GM12878 (cell line): Measurements from ENCODE around the gene FERMT3. TPM values are rescaled to one million over a fixed set of nuclear protein-coding genes. Genes with fewer than 3 reads are reported as not detected.

Experiments used
- ATF7 ChIP-seq: fragments of 450-650 bp; IDR thresholded peaks from 2 replicates; pipeline ENCODE4 v1.6.1; 2016; ENCODE audit warnings: low read depth, mild to moderate bottlenecking
- BACH1 ChIP-seq: fragments of 450-650 bp; IDR thresholded peaks from 2 replicates; pipeline ENCODE4 v1.6.1; 2017; ENCODE audit warnings: mild to moderate bottlenecking, borderline replicate concordance
- BCLAF1 ChIP-seq: fragments of 450-650 bp; IDR thresholded peaks from 2 replicates; pipeline ENCODE4 v1.6.1; 2017; ENCODE audit warnings: antibody characterized with exemption, mild to moderate bottlenecking, moderate library complexity
- EP300 ChIP-seq, 2 experiments: fragments of 150-350 bp in 1 of 2; IDR thresholded peaks; 2 replicates each; pipeline ENCODE4 v1.6.1; 2011 to 2012; ENCODE audit warnings: low read depth in 2 of 2, low read length in 2 of 2, borderline replicate concordance in 1 of 2, improper control_type of control experiment in 1 of 2, inconsistent platforms in 1 of 2; ENCODE audit not compliant: control insufficient read depth in 1 of 2
- HDAC2 ChIP-seq: fragments of 200-600 bp; sonication (generic); IDR thresholded peaks from 2 replicates; pipeline ENCODE4 v1.6.1; 2017
- IKZF1 ChIP-seq: fragments of 450-650 bp; conservative IDR thresholded peaks from 2 replicates; pipeline ENCODE4 v1.6.1; 2017; ENCODE audit warnings: antibody characterized with exemption, mild to moderate bottlenecking
- KAT2A ChIP-seq: conservative IDR thresholded peaks from 2 replicates; pipeline ENCODE4 v1.6.1; 2011; ENCODE audit warnings: low read depth, low read length; ENCODE audit not compliant: control insufficient read depth
- NFYB ChIP-seq: IDR thresholded peaks from 2 replicates; pipeline ENCODE4 v1.6.1; 2011; ENCODE audit warnings: low read depth, mild to moderate bottlenecking, low read length, improper control_type of control experiment, moderate library complexity; ENCODE audit not compliant: insufficient read depth
- NKRF ChIP-seq: fragments of 450-650 bp; conservative IDR thresholded peaks from 2 replicates; pipeline ENCODE4 v1.6.1; 2017; ENCODE audit warnings: mild to moderate bottlenecking, moderate library complexity
- PBX3 ChIP-seq: IDR thresholded peaks from 2 replicates; pipeline ENCODE4 v1.6.1; 2011; ENCODE audit warnings: mild to moderate bottlenecking, low read depth, low read length, moderate library complexity; ENCODE audit not compliant: insufficient replicate concordance
- PKNOX1 ChIP-seq: fragments of 450-650 bp; IDR thresholded peaks from 2 replicates; pipeline ENCODE4 v1.6.1; 2016; ENCODE audit warnings: mild to moderate bottlenecking
- POLR2A ChIP-seq: IDR thresholded peaks from 2 replicates; pipeline ENCODE4 v1.6.1; 2011; ENCODE audit warnings: low read depth, mild to moderate bottlenecking, low read length
- SIX5 ChIP-seq: IDR thresholded peaks from 2 replicates; pipeline ENCODE4 v1.6.1; 2011; ENCODE audit warnings: mild to moderate bottlenecking, low read depth, low read length, moderate library complexity; ENCODE audit not compliant: severe bottlenecking
- SMARCA5 ChIP-seq: fragments of 450-650 bp; IDR thresholded peaks from 2 replicates; pipeline ENCODE4 v1.6.1; 2017; ENCODE audit warnings: mild to moderate bottlenecking
- SUPT20H ChIP-seq: IDR thresholded peaks from 2 replicates; pipeline ENCODE4 v1.6.1; 2011; ENCODE audit warnings: low read depth, mild to moderate bottlenecking, low read length, moderate library complexity, borderline replicate concordance; ENCODE audit not compliant: control insufficient read depth
- TCF12 ChIP-seq: IDR thresholded peaks from 2 replicates; pipeline ENCODE4 v1.6.1; 2011; ENCODE audit warnings: low read depth, mild to moderate bottlenecking, low read length
- YY1 ChIP-seq: IDR thresholded peaks from 2 replicates; pipeline ENCODE4 v1.6.1; 2011; ENCODE audit warnings: low read depth, mild to moderate bottlenecking, low read length
- ZBTB4 ChIP-seq: fragments of 450-650 bp; formaldehyde crosslinking; IDR thresholded peaks from 2 replicates; pipeline ENCODE4 v1.4.0; 2022; ENCODE audit warnings: mild to moderate bottlenecking, moderate library complexity
- ZNF217 ChIP-seq: fragments of 450-650 bp; IDR thresholded peaks from 2 replicates; pipeline ENCODE4 v1.6.1; 2017; ENCODE audit warnings: antibody characterized with exemption, mild to moderate bottlenecking
- polyA plus RNA-seq, 11 experiments: library from polyadenylated mRNA; depleted of rRNA in 4 of 11; unstranded in 6 of 11; stranded (reverse) in 5 of 11; fragments of >200 nt; fragmentation: Nextera tagmentation in 4 of 11; fragmentation: Illumina TruSeq in 1 of 11; extraction: Ambion mirVana in 4 of 11; extraction: Trizol in 1 of 11; gene quantifications; 1 replicate in 1 of 11; 2 replicates in 10 of 11; pipeline versions ENCODE4 v1.2.1 to v1.2.3, GENCODE V29; 2011 to 2016; ENCODE audit warnings: inconsistent platforms in 2 of 11, missing spikeins in 2 of 11, low read depth in 1 of 11
- total RNA-seq, 4 experiments: library from RNA; depleted of rRNA in 3 of 4; stranded (reverse); fragments of >200 nt in 3 of 4; fragmentation: Illumina TruSeq in 1 of 4; extraction: Trizol in 1 of 4; gene quantifications; 2 replicates each; pipeline versions ENCODE4 v1.2.1 to v1.2.3, GENCODE V29; 2013 to 2021

The FERMT3 gene
- total and polyA plus RNA-seq, 10 of the 15 experiments (the other 5 are each of a cell fraction or from before 2014, with no cell fraction given), result 2.0 to 211 (median 114) TPM

- TF ChIP-seq KAT2A (no peak), HDAC2 (peak; percentile 70; the same call in 1 of the 2 replicates), BCLAF1 (no peak), NFYB (no peak), ZBTB4 (CRISPR knock-in tag) (no peak), SIX5 (peak; percentile 70), IKZF1 (peak; percentile 91), EP300 (IDR thresholded peaks at IDR 0.05; ENCODE audit: borderline replicate concordance in 1 of 2, control insufficient read depth in 1 of 2, low read depth in 2 of 2, low read length in 2 of 2) (no peak), PKNOX1 (no peak), NKRF (peak; percentile 54), POLR2A (peak; percentile 66), SMARCA5 (peak; percentile 97), ATF7 (no peak), PBX3 (no peak), TCF12 (peak; percentile 2; the same call in 1 of the 2 replicates), BACH1 (peak; percentile 78), SUPT20H (no peak), ZNF217 (no peak), YY1 (peak; percentile 67)
Measured at GRCh38 chr11:64165842-64166635, 40.5 kb upstream of the FERMT3 start, which contains the start of gene MACROD1 (continued).
